Bone marrow (tissue), 2 donors: ENCODE data around the gene LKAAEAR1.

Experiments
- DNase-seq, 2 donors: peaks; one replicate each; lab custom pipeline; 2025; lab: John Stamatoyannopoulos, UW

The LKAAEAR1 gene

GRCh38 chr20:64078934-64079272, 5.3 kb downstream of the LKAAEAR1 start:
- DNase-seq: no peak

GRCh38 chr20:64077876-64078551, 6.2 kb downstream of the LKAAEAR1 start:
- peak in 1 of 2 donors; percentile 34 for DNase-seq

DNA sequence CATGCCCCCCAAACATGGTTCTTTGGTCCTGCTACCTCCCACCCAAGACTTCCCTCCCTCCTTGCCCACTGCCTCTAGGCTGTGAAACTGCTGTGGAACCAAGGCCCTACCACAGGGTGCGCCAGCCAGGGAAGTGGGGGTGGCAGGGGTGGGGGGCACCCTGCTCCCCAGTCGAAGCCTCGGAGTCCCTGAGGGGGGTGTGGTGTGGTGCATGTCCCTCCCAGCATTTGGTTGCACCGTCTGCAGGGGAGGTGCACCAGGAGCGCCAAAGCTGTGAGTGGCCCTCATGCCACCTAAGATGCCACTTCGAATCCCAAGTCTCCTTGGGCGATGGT, 6.7 kb downstream of the LKAAEAR1 start:
- no peak for DNase-seq

- peak; percentile 17 to 81 for DNase-seq
Observed at GRCh38 chr20:64077094-64077493, 7.1 kb downstream of the LKAAEAR1 start.

GRCh38 chr20:64076061-64076997, 7.9 kb downstream of the LKAAEAR1 start:
- DNase-seq: no peak

- no peak for DNase-seq
Observed at GRCh38 chr20:64075556-64075955, 8.6 kb downstream of the LKAAEAR1 start.

DNA sequence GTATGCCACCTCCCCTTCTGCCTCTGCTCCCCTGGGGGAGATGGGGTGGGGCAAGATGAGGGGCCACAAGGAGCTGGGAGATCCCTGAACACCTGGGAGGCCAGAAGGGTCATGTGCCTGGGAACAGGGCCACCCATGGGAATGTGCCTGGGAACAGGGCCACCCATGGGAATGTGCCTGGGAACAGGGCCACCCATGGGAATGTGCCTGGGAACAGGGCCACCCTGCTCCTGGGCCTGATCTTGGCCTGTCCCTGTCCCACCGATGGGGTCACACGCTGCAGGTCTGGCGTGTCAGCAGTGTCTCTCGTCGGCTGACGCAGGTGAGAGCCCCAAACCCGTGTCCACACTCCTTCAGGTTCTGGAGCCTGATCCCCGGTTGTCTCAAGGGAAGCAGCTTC, 9.2 kb downstream of the LKAAEAR1 start:
- no peak for DNase-seq

- DNase-seq: no peak
Observed at GRCh38 chr20:64074184-64074789, 9.9 kb downstream of the LKAAEAR1 start.

- no peak for DNase-seq
Observed at GRCh38 chr20:64073476-64074183, 10.6 kb downstream of the LKAAEAR1 start.

GRCh38 chr20:64072498-64073063, 11.6 kb downstream of the LKAAEAR1 start:
- no peak for DNase-seq

GRCh38 chr20:64071341-64072332, 12.6 kb downstream of the LKAAEAR1 start:
- no peak for DNase-seq

DNA sequence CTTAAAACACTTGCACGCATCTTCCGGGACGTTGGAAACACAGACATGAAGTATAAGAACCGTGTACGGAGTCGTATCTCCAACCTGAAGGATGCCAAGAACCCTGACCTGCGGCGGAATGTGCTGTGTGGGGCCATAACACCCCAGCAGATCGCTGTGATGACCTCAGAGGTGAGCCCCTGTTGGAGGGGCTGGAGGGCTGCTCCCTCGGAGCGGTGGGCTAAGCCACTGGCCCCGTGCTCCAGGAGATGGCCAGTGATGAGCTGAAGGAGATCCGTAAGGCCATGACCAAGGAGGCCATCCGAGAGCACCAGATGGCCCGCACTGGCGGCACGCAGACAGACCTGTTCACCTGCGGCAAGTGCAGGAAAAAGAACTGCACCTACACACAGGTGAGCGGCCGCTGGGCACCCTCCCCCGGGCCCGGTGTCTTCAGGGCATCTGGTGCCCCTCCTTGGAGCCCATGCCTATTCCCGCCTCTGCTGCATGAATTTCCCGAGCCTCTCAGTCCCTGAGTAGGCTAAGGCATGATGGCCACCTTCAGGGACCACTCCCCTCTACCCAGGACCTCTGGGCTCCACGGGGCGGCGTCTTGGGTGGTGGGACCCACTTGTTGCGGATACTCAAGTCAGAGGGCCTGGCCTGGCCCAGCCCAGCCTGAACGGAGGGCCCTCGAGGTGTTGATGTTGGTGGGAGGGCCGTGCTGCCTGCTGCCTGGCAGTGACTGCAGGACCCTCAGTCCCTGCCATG, 13.8 kb downstream of the LKAAEAR1 start:
- no peak for DNase-seq

DNA sequence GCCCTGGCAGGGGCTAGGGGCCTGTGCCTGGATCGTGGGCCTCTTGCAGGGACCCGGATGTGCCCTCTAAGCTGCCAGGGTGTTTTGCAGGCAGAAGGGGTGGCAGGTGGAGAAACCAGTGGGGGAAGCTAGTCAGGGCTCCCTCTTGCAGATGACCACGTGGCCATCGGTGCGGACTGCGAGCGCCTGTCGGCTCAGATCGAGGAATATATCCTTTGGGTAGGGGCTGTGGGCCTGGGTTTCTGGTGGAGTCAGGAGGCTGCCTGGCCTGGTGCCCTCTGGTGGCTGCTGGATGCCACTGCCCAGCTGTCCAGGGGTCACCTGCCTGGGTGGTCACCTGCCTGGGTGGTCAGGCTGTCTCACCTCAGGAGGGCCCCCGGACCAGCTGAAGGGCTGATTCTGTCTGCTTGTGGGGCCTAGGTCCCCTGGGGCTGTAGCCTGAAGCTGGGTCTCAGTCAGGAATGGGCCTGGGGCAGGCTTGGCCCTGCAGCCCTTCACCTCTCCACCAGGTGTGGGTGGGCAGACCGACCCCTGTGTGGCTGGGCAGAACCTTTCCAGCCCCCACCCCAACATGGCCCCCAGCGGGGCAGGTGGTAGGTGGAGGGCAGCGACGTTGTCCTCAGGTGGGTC, 14.5 kb downstream of the LKAAEAR1 start:
- DNase-seq: no peak

GRCh38 chr20:64069209-64069613, 15.0 kb downstream of the LKAAEAR1 start:
- no peak for DNase-seq

GRCh38 chr20:64068386-64069208, 15.6 kb downstream of the LKAAEAR1 start:
- DNase-seq: no peak

DNA sequence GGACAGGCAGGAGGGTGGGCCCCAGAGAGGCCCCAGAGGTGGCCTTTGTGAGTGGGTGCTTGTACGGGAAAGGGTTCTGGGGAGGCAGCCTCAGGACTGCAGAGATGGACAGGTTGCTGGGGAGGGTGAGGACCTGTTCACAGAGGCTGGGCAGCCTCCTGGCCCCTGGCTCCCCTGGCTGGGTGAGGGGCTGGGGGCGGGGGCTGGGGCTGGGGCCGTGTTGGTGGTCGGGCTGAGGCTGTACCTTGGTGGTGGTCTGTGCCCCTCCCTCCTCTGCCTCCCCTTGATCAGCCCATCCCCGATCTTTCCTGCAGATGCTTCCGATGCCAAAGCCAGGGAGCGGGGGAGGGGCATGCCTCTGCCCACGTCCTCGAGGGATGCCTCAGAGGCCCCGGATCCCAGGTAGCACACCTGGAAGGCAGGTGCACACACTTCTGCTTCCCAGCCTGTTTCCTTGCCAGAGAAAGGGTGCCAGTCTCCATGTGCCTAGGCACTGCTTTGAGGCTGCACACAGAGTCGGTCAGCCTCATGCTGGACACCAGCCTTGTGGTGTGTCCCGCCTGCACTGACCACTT, 16.4 kb downstream of the LKAAEAR1 start:
- no peak for DNase-seq

DNA sequence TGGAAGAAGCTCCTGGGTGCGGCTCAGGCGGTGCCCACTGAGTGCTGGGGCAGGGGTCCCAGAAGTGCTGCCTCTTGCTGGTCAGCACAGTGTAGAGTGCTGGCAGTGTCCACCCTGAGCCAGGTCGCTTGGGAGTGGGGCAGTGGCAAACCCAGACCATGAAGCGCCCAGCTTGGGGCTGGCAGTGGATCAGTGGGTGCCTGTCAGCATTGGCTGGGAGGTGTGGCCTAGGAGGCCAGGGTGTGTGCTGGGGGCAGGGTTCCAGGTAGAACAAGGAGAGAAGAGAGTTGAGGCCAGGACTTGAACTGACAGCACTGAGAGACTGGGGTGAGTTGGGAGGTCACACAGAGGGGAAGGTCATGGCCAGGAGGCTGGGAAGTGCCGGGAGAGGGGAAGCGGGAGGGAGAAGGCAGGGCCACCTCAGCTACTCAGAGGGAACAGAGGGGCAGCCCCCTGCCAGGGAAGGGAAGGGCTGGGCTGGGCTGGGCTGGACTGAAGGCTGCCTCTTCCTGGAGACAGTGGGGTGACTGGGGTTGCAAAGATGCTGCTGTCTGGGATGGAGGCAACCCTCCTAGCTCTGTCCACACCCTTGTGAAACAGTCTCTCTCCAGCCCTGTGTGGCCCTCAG, 17.1 kb downstream of the LKAAEAR1 start:
- no peak for DNase-seq

DNA sequence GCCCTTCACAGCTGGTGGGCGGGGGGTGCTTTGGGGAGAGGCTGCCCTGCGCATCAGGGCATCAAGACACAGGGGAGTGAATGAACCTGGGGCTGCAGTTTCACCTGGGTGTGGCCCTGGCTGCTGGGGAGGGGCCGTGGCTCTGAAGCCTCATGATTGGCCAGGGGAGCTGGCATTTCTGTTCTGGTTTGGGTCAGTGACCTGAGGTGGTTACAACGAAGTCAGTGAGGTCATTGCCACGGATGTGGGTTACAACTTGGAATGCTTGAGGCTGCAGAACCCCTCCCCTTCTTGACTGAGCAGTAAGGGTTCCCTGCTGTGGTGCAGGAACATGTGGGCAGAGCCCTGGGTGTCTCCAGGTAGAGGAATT, 18.2 kb downstream of the LKAAEAR1 start:
- no peak for DNase-seq
